GM23338 (cell line): ENCODE results near the gene ZSCAN32. TPM values are rescaled to one million over a fixed set of nuclear protein-coding genes. Genes with fewer than 3 reads are reported as not detected.

Experiments
- ATAC-seq: fragments of 200-7000 bp; cut with Tn5 transposase; 3 replicates; pipeline ENCODE4 v1.9.1; 2020
- DNase-seq: peaks from one replicate; pipeline ENCODE4 v3.0.0-alpha.2; 2015; ENCODE audit warnings: low spot score
- H2AFZ ChIP-seq: fragments of 200-600 bp; sonication (generic); 2 replicates; pipeline ENCODE4 v1.8.0; 2016; ENCODE audit warnings: antibody characterized with exemption, mild to moderate bottlenecking, moderate library complexity
- H3F3A ChIP-seq: fragments of 200-600 bp; sonication (generic); replicated peaks from 2 replicates; pipeline ENCODE4 v1.8.0; 2017; ENCODE audit warnings: antibody characterized with exemption, mixed run types, low read depth
- H3K27ac ChIP-seq: fragments of 200-600 bp; sonication (generic); 2 replicates; pipeline ENCODE4 v1.6.1; 2016; ENCODE audit warnings: low read depth
- H3K27me3 ChIP-seq: fragments of 200-600 bp; sonication (generic); 2 replicates; pipeline ENCODE4 v1.8.0; 2016; ENCODE audit warnings: mild to moderate bottlenecking, mixed run types, moderate library complexity; ENCODE audit not compliant: insufficient read depth
- H3K36me3 ChIP-seq: fragments of 200-600 bp; sonication (generic); 2 replicates; pipeline ENCODE4 v1.8.0; 2016; ENCODE audit warnings: mild to moderate bottlenecking; ENCODE audit not compliant: insufficient read depth
- H3K4me1 ChIP-seq: fragments of 200-600 bp; sonication (generic); 2 replicates; pipeline ENCODE4 v1.8.0; 2016; ENCODE audit warnings: mild to moderate bottlenecking, moderate library complexity; ENCODE audit not compliant: insufficient read depth
- H3K4me2 ChIP-seq: fragments of 200-600 bp; sonication (generic); 2 replicates; pipeline ENCODE4 v1.7.1; 2017; ENCODE audit warnings: mixed run types
- H3K4me3 ChIP-seq: fragments of 200-600 bp; sonication (generic); 2 replicates; pipeline ENCODE4 v1.6.1; 2016; ENCODE audit warnings: mixed run types
- H3K79me2 ChIP-seq: fragments of 200-600 bp; sonication (generic); replicated peaks from 2 replicates; pipeline ENCODE4 v1.8.0; 2017; ENCODE audit warnings: mild to moderate bottlenecking; ENCODE audit not compliant: insufficient read depth
- H3K9me2 ChIP-seq: fragments of 200-600 bp; sonication (generic); 2 replicates; pipeline ENCODE4 v1.8.0; 2017; ENCODE audit not compliant: insufficient read depth
- H4K20me1 ChIP-seq: fragments of 200-600 bp; sonication (generic); replicated peaks from 2 replicates; pipeline ENCODE4 v1.8.0; 2017; ENCODE audit warnings: mild to moderate bottlenecking; ENCODE audit not compliant: insufficient read depth
- H3K27ac Mint-ChIP-seq: 2 replicates; pipeline ENCODE4 v1.8.0; 2020; ENCODE audit warnings: inconsistent platforms, mild to moderate bottlenecking, moderate library complexity, mixed read lengths
- H3K27me3 Mint-ChIP-seq: 3 replicates; pipeline ENCODE4 v1.8.0; 2022; ENCODE audit warnings: low read depth, mild to moderate bottlenecking, moderate library complexity, mixed read lengths, inconsistent platforms; ENCODE audit not compliant: insufficient read depth, poor library complexity
- H3K36me3 Mint-ChIP-seq: 3 replicates; pipeline ENCODE4 v1.8.0; 2021; ENCODE audit warnings: low read depth, mild to moderate bottlenecking, inconsistent platforms, moderate library complexity, mixed read lengths
- H3K4me1 Mint-ChIP-seq: 3 replicates; pipeline ENCODE4 v1.8.0; 2020; ENCODE audit warnings: mild to moderate bottlenecking, inconsistent platforms, mixed read lengths
- H3K4me3 Mint-ChIP-seq: 3 replicates; pipeline ENCODE4 v1.8.0; 2021; ENCODE audit warnings: moderate library complexity, mild to moderate bottlenecking, inconsistent platforms, mixed read lengths
- H3K9me3 Mint-ChIP-seq: 3 replicates; pipeline ENCODE4 v1.8.0; 2020; ENCODE audit warnings: moderate library complexity, mild to moderate bottlenecking, inconsistent platforms, mixed read lengths
- CREB1 ChIP-seq: fragments of 250-450 bp; sonication (Bioruptor Pico); IDR thresholded peaks from 2 replicates; pipeline ENCODE4 v1.5.0; 2020; ENCODE audit warnings: low read depth, mild to moderate bottlenecking, moderate library complexity
- EZH2 ChIP-seq: fragments of 200-600 bp; sonication (generic); IDR thresholded peaks from one replicate; pipeline ENCODE4 v1.8.0; 2017; ENCODE audit warnings: antibody characterized with exemption, mild to moderate bottlenecking, low read depth; ENCODE audit not compliant: unreplicated experiment
- EZH2phosphoT487 ChIP-seq: fragments of 200-600 bp; sonication (generic); IDR thresholded peaks from one replicate; pipeline ENCODE4 v1.8.1; 2018; ENCODE audit warnings: antibody characterized with exemption; ENCODE audit not compliant: unreplicated experiment
- JUNB ChIP-seq: IDR thresholded peaks from one replicate; pipeline ENCODE4 v1.6.1; 2016; ENCODE audit warnings: antibody characterized with exemption; ENCODE audit not compliant: unreplicated experiment
- NANOG ChIP-seq: IDR thresholded peaks from 2 replicates; pipeline ENCODE4 v1.6.1; 2016; ENCODE audit warnings: antibody characterized with exemption, borderline replicate concordance
- POLR2AphosphoS5 ChIP-seq: IDR thresholded peaks from 2 replicates; pipeline ENCODE4 v1.6.1; 2016; ENCODE audit warnings: antibody characterized with exemption, low read depth
- STAT1 ChIP-seq: IDR thresholded peaks from one replicate; pipeline ENCODE4 v1.6.1; 2016; ENCODE audit warnings: antibody characterized with exemption; ENCODE audit not compliant: unreplicated experiment
- ZNF114 ChIP-seq: fragments of 250-450 bp; sonication (Bioruptor Pico); IDR thresholded peaks from 2 replicates; pipeline ENCODE4 v1.5.0; 2020; ENCODE audit warnings: mild to moderate bottlenecking, moderate library complexity
- ZNF331 ChIP-seq: fragments of 250-450 bp; sonication (Bioruptor Pico); IDR thresholded peaks from 2 replicates; pipeline ENCODE4 v1.5.0; 2020; ENCODE audit warnings: low read depth, mild to moderate bottlenecking, moderate library complexity
- polyA plus RNA-seq: library from polyadenylated mRNA; unstranded; fragments of >200 nt; fragmentation: Nextera tagmentation; extraction: Ambion mirVana; gene quantifications from 2 replicates; pipeline ENCODE4 v1.2.1, GENCODE V29; 2016
- total RNA-seq: library from RNA; depleted of rRNA; stranded (reverse); fragments of >200 nt; shearing (Covaris generic); gene quantifications from 2 replicates; pipeline ENCODE4 v1.2.3, GENCODE V29; 2014
- TF ChIP-seq, protein P1 (sequence below), 2 experiments: fragments of 200-600 bp in 1 of 2; sonication (generic) in 1 of 2; conservative IDR thresholded peaks; 2 replicates each; pipeline versions ENCODE4 v1.5.1 to v1.6.1; 2016 to 2017; ENCODE audit warnings: antibody characterized with exemption in 2 of 2, low read depth in 2 of 2, mild to moderate bottlenecking in 2 of 2, moderate library complexity in 1 of 2
- TF ChIP-seq, protein P2 (sequence below): IDR thresholded peaks from 2 replicates; pipeline ENCODE4 v1.6.1; 2016; ENCODE audit warnings: antibody characterized with exemption

ZSCAN32 gene
- total and polyA plus RNA-seq, 2 experiments from 2014 or later, result 11.7 to 19.2 TPM

DNA sequence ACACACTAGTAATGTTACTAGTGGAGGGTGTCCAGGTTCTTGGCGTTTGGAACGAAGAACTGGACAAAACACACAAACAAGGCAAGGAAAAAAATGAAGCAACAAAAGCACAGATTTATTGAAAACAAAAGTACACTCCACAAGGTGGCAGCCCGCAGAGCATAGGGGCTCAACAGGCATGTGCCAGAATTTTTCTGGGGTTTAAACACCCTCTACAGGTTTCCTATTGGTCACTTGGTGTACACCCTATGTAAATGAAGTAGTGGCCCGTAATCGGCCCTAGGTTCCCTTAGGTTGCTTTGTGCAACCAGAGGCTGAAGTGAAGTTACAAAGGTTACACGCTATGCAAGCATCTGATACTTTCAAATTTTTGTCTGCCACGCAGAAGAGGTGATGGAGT is 37.0 kb downstream of the ZSCAN32 start:
- no peak overlapping the region for H3K4me3 Mint-ChIP-seq
- TF ChIP-seq, protein P1, sequence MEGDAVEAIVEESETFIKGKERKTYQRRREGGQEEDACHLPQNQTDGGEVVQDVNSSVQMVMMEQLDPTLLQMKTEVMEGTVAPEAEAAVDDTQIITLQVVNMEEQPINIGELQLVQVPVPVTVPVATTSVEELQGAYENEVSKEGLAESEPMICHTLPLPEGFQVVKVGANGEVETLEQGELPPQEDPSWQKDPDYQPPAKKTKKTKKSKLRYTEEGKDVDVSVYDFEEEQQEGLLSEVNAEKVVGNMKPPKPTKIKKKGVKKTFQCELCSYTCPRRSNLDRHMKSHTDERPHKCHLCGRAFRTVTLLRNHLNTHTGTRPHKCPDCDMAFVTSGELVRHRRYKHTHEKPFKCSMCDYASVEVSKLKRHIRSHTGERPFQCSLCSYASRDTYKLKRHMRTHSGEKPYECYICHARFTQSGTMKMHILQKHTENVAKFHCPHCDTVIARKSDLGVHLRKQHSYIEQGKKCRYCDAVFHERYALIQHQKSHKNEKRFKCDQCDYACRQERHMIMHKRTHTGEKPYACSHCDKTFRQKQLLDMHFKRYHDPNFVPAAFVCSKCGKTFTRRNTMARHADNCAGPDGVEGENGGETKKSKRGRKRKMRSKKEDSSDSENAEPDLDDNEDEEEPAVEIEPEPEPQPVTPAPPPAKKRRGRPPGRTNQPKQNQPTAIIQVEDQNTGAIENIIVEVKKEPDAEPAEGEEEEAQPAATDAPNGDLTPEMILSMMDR (conservative IDR thresholded peaks at IDR 0.05; ENCODE audit: low read depth in 2 of 2), result 0 out of 4 replicates have a peak, but pooled peaks of 1 of the 2 experiments have one; percentile 1
- TF ChIP-seq ZNF114 (CRISPR knock-in tag), result no peak
- no peaks in the 10 kb centered on the region for H3K4me1 Mint-ChIP-seq
- H3K4me1 ChIP-seq, result no peaks in the 10 kb centered on the region
- no peaks in the 10 kb centered on the region for H4K20me1 ChIP-seq
- H3K9me2 ChIP-seq, result no peaks in the 10 kb centered on the region
- H2AFZ ChIP-seq, result no peak overlapping the region
- H3K27me3 ChIP-seq, result no peaks in the 10 kb centered on the region
- peaks cover 42% of the 10 kb centered on the region for H3K9me3 Mint-ChIP-seq
- no peaks in the 10 kb centered on the region for H3F3A ChIP-seq
- ATAC-seq, result no peak
- DNase-seq, result peak; percentile 5
- H3K27ac Mint-ChIP-seq, result no peak overlapping the region
- H3K4me2 ChIP-seq, result no peak overlapping the region
- peaks cover 4% of the 10 kb centered on the region for H3K27me3 Mint-ChIP-seq
- no peak overlapping the region for H3K27ac ChIP-seq
- H3K36me3 ChIP-seq, result no peaks in the 10 kb centered on the region; the same call in 1 of the 2 replicates
- no peak overlapping the region for H3K4me3 ChIP-seq
- no peaks in the 10 kb centered on the region; the same call in 2 of the 3 replicates for H3K36me3 Mint-ChIP-seq
- H3K79me2 ChIP-seq, result no peaks in the 10 kb centered on the region

DNA sequence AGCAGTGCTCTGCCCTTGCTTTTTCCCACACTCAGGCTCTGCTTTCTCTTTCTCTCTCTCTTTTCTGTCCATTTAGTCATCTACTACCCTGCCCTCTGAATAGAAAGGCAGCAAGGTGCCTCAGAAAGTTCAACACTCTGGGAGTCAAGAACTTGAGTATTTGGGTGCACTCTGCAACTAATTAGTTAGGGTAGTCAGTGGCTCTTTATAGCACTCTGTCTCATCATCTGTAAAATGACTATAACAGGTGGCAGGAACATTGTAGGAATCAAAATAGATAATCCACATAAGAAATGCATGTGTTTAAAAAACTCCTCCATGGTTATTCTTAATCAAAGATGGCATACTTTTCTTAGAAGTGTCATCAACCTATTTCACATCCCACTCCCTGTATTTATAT is 37.9 kb downstream of the ZSCAN32 start:
- Histone ChIP-seq H3K27me3 (no peaks in the 10 kb centered on the region), H2AFZ (no peak overlapping the region), H3K4me1 (no peaks in the 10 kb centered on the region), H3K4me3 (no peak overlapping the region), H3K27ac (no peak overlapping the region), H3F3A (no peaks in the 10 kb centered on the region), H3K4me2 (no peak overlapping the region), H4K20me1 (no peaks in the 10 kb centered on the region), H3K79me2 (no peaks in the 10 kb centered on the region), H3K36me3 (no peaks in the 10 kb centered on the region; the same call in 1 of the 2 replicates), H3K9me2 (no peaks in the 10 kb centered on the region)
- Mint-ChIP-seq H3K4me3 (no peak overlapping the region), H3K9me3 (peaks cover 48% of the 10 kb centered on the region), H3K36me3 (no peaks in the 10 kb centered on the region; the same call in 2 of the 3 replicates), H3K27ac (no peak overlapping the region), H3K27me3 (peaks cover 4% of the 10 kb centered on the region), H3K4me1 (no peaks in the 10 kb centered on the region)
- DNase-seq (no peak), ATAC-seq (no peak)
- no peak for TF ChIP-seq CREB1 (CRISPR knock-in tag)
- no peak for TF ChIP-seq EZH2phosphoT487
- TF ChIP-seq JUNB, result no peak
- no peak for TF ChIP-seq STAT1
- no peak for TF ChIP-seq POLR2AphosphoS5
- TF ChIP-seq, protein P1 (conservative IDR thresholded peaks at IDR 0.05; ENCODE audit: low read depth in 2 of 2), result no peak
- no peak for TF ChIP-seq EZH2
- TF ChIP-seq NANOG, result no peak
- no peak for TF ChIP-seq ZNF331 (CRISPR knock-in tag)
- TF ChIP-seq ZNF114 (CRISPR knock-in tag), result no peak
- TF ChIP-seq, protein P2, sequence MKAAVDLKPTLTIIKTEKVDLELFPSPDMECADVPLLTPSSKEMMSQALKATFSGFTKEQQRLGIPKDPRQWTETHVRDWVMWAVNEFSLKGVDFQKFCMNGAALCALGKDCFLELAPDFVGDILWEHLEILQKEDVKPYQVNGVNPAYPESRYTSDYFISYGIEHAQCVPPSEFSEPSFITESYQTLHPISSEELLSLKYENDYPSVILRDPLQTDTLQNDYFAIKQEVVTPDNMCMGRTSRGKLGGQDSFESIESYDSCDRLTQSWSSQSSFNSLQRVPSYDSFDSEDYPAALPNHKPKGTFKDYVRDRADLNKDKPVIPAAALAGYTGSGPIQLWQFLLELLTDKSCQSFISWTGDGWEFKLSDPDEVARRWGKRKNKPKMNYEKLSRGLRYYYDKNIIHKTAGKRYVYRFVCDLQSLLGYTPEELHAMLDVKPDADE, result no peak
